GM12892 (cell line): Measurements from ENCODE around the gene GOLGA5.
"Not testable (repeated sequence)": the region's sequence is repeated elsewhere in the genome, so short reads cannot be mapped to it uniquely, and the experiment has no call there.

Source experiments
- DNase-seq: peaks from one replicate; pipeline ENCODE4 v3.0.0; 2011; ENCODE audit not compliant: insufficient read length
- FAIRE-seq: peaks from 2 replicates; lab custom pipeline; 2011; peaks lifted over from hg19 to GRCh38; lab: Jason Lieb, UNC
- POLR2A ChIP-seq: IDR thresholded peaks from 2 replicates; pipeline ENCODE4 v1.6.1; 2011; ENCODE audit warnings: low read depth, low read length, control low read depth
- POLR2AphosphoS5 ChIP-seq: IDR thresholded peaks from 2 replicates; pipeline ENCODE4 v1.6.1; 2011; ENCODE audit warnings: low read depth, low read length, control low read depth
- TAF1 ChIP-seq: IDR thresholded peaks from 2 replicates; pipeline ENCODE4 v1.6.1; 2011; ENCODE audit warnings: low read depth, mild to moderate bottlenecking, control low read depth, low read length, borderline replicate concordance

GOLGA5 gene

GRCh38 chr14:92759679-92760523 is 34.2 kb upstream of the GOLGA5 start:
- TF ChIP-seq POLR2A (no peak), TAF1 (no peak), POLR2AphosphoS5 (no peak)
- DNase-seq (no peak), FAIRE-seq (peak; percentile 92)

- DNase-seq = no peak
- TF ChIP-seq TAF1 (no peak), POLR2AphosphoS5 (no peak), POLR2A (no peak)
- no peak for FAIRE-seq
These were observed 33.6 kb upstream of the GOLGA5 start for GRCh38 chr14:92760524-92760805.

- DNase-seq = not testable (repeated sequence)
- FAIRE-seq = peak; percentile 100
These were observed 30.2 kb upstream of the GOLGA5 start for GRCh38 chr14:92763666-92764631.

GRCh38 chr14:92768236-92768635 is 25.9 kb upstream of the GOLGA5 start:
- DNase-seq (peak; percentile 32), FAIRE-seq (peak; percentile 100)

- no peak for DNase-seq
- FAIRE-seq = no peak
- TF ChIP-seq POLR2AphosphoS5 (no peak), TAF1 (no peak), POLR2A (no peak)
These were observed 25.3 kb upstream of the GOLGA5 start for GRCh38 chr14:92768795-92769194.

- DNase-seq = no peak
- TF ChIP-seq TAF1 (no peak), POLR2AphosphoS5 (no peak), POLR2A (no peak)
- peak; percentile 14 for FAIRE-seq
These were observed 23.6 kb upstream of the GOLGA5 start for GRCh38 chr14:92770484-92770883.

GRCh38 chr14:92774572-92774971 is 19.5 kb upstream of the GOLGA5 start:
- no peak for DNase-seq
- peak; percentile 5 for FAIRE-seq
- TF ChIP-seq POLR2A (no peak), TAF1 (no peak), POLR2AphosphoS5 (no peak)

- not testable (repeated sequence) for DNase-seq, FAIRE-seq
These were observed 18.8 kb upstream of the GOLGA5 start for GRCh38 chr14:92775292-92775691.

- peak; percentile 95 for FAIRE-seq
These were observed 15.1 kb upstream of the GOLGA5 start for GRCh38 chr14:92778868-92779565.

GRCh38 chr14:92780444-92781232 is 13.5 kb upstream of the GOLGA5 start:
- FAIRE-seq = no peak
- TF ChIP-seq POLR2A (no peak), POLR2AphosphoS5 (no peak), TAF1 (no peak)
- DNase-seq = no peak

More at GRCh38 chr14:92778868-92779565, 15.1 kb upstream of the GOLGA5 start:
- DNase-seq = not testable (repeated sequence)

GRCh38 chr14:92781350-92781749 is 12.8 kb upstream of the GOLGA5 start:
- no peak for FAIRE-seq
- TF ChIP-seq POLR2AphosphoS5 (no peak), TAF1 (no peak), POLR2A (no peak)

More at GRCh38 chr14:92781350-92781749, 12.8 kb upstream of the GOLGA5 start:
- no peak for DNase-seq
